Heart left ventricle (tissue), 16 donors: ENCODE data around the gene LAMP1. TPM values are rescaled to one million over a fixed set of nuclear protein-coding genes. Genes with fewer than 3 reads are reported as not detected.

Experiments
- ATAC-seq, 4 donors: fragments of 200-7000 bp; cut with Tn5 transposase; one replicate each; pipeline ENCODE4 v1.9.1; 2020 to 2022; ENCODE audit warnings: moderate library complexity in 4 of 4, mild to moderate bottlenecking in 3 of 4, moderate number of reproducible peaks in 1 of 4
- DNase-seq, 5 donors: peaks; one replicate each; pipeline ENCODE4 v3.0.0-alpha.2; 2020
- H3K27ac ChIP-seq, 12 donors: fragments of 200-600 bp; sonication (generic) in 4 of 12; one replicate each; pipeline versions ENCODE4 v1.5.0 to v1.8.0; 2016 to 2022; ENCODE audit warnings: mild to moderate bottlenecking in 2 of 12
- H3K27me3 ChIP-seq, 9 donors: fragments of 200-600 bp; sonication (generic) in 2 of 9; one replicate each; pipeline versions ENCODE4 v1.5.1 to v1.8.0; 2016 to 2022; ENCODE audit warnings: mild to moderate bottlenecking in 3 of 9
- H3K36me3 ChIP-seq, 9 donors: fragments of 200-600 bp; sonication (generic) in 2 of 9; one replicate each; pipeline versions ENCODE4 v1.5.0 to v1.8.0; 2018 to 2022; ENCODE audit warnings: mild to moderate bottlenecking in 2 of 9
- H3K4me1 ChIP-seq, 12 donors: fragments of 200-600 bp; sonication (generic) in 4 of 12; one replicate each; pipeline versions ENCODE4 v1.5.0 to v1.8.0; 2016 to 2022; ENCODE audit warnings: mild to moderate bottlenecking in 3 of 12
- H3K4me3 ChIP-seq, 12 donors: fragments of 200-600 bp; sonication (generic) in 4 of 12; one replicate each; pipeline versions ENCODE4 v1.5.0 to v1.8.0; 2017 to 2022; ENCODE audit warnings: mild to moderate bottlenecking in 9 of 12, moderate library complexity in 4 of 12
- H3K9me3 ChIP-seq, 12 donors: fragments of 200-600 bp; sonication (generic) in 4 of 12; one replicate each; pipeline versions ENCODE4 v1.5.0 to v1.8.0; 2016 to 2022; ENCODE audit warnings: mild to moderate bottlenecking in 1 of 12
- POLR2A ChIP-seq, 2 donors: fragments of 450-650 bp; IDR thresholded peaks; one replicate each; pipeline ENCODE4 v1.6.1; 2017; ENCODE audit warnings: antibody characterized with exemption in 2 of 2, mild to moderate bottlenecking in 2 of 2, moderate library complexity in 2 of 2
- WGBS, 4 donors: extraction: QIAGEN DNeasy Blood & Tissue Kit in 2 of 4; methylation state at CpG; one replicate each; pipeline versions ENCODE4 v1.1.5 to v1.1.7; 2013 to 2018; 5-methylcytosine and 5-hydroxymethylcytosine counted together
- intact Hi-C, 10 donors: fragments of 100-400 bp; cut with DNase I; formaldehyde crosslinking; loops; one replicate each; pipeline versions ENCODE4 v1.11.1 to v1.14.2; 2022
- polyA plus RNA-seq, 2 donors: library from polyadenylated mRNA; stranded (reverse); fragments of 200-250 nt; gene quantifications; one replicate each; pipeline ENCODE4 v1.2.3, GENCODE V29; 2013
- total RNA-seq, 9 donors: library from RNA; depleted of rRNA in 2 of 9; stranded (reverse); fragments of >200 nt in 2 of 9; fragmentation: NEBNext Ultra II Directional in 3 of 9; extraction: Animal tissue kit (Norgen Biotek cat#: 25700) in 3 of 9; gene quantifications; one replicate each; pipeline versions ENCODE4 v1.1.0 to v1.2.4, GENCODE V29; 2016 to 2023
- TF ChIP-seq, protein P1 (sequence below), 12 donors: fragments of 200-600 bp; sonication (generic) in 4 of 12; IDR thresholded peaks; one replicate each; pipeline versions ENCODE4 v1.5.0 to v1.8.0; 2018 to 2022; ENCODE audit warnings: antibody characterized with exemption in 12 of 12, mild to moderate bottlenecking in 5 of 12
- donor health status: ischemic (EF 13 %, LVEDD 7.1; RV severe dilation, severe dysfunction).
- donor health status: healthy with polysubstance abuse.
- donor health status: DM: no; HTN: yes; CAD: no.
- donor health status: DM: no; HTN: no; CAD: no.
- donor health status: ischemic (EF 25% LVEDD 6.9; RV normal size, moderate dysfunction).
- donor health status: ischemic (EF 25% LVEDD 5.7; RV mildly dilated, moderate dysfunction).
- donor health status: healthy.
- donor health status: DM: yes; HTN: yes; CAD: no.
- donor health status: ischemic (EF 35%, LVEDD 5.7; RV mildly dilated, moderate dysfunction).
- donor health status: nonischemic (EF 11% LVEDD 7.7; RV severe dilation, severe dysfunction).
- donor health status: DM: yes; HTN: yes; CAD: no.
- donor health status: PGD.
- donor health status: ischemic (EF 29% LVEDD 5.4; RV normal size, mild dysfunction).
- donor health status: nonischemic (EF 23%, LVEDD 6.1; RV moderate dilation, normal function).

The LAMP1 gene
- total and polyA plus RNA-seq, 11 donors = 41.4 to 214 (median 97.6) TPM

DNA sequence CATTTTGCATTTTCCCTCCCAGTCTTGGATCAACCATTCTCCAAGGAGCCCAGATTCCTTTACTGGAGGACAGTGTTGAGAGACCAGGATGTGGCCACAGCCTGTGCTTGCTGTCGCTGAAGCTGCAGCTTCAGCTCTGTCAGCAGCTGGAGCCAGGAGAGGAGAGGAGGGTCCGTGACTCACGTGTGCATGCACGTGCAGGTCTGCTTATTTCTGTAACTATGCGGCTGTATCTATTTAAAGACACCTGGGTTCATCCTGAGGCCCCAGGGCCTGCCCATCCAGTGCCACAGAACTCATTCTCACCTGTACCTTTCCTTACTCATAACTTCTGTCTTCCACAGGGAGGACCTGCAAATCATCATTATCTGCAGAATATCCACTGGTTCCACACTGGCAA, 8.2 kb upstream of the LAMP1 start:
- 46 to 58% (median 49%) methylated on average over 5 of the region's 5 CpGs for WGBS, 4 donors
- peaks cover 0 to 24% (median 10%) of the 10 kb centered on the region in 9 donors for H3K27me3 ChIP-seq
- H3K36me3 ChIP-seq = no peaks in the 10 kb centered on the region
- peaks cover 0 to 18% (median 0%) of the 10 kb centered on the region in 12 donors for H3K4me1 ChIP-seq
- ATAC-seq (no peak), DNase-seq (no peak)
- no peak overlapping the region for H3K27ac ChIP-seq
- H3K4me3 ChIP-seq = no peak overlapping the region
- H3K9me3 ChIP-seq = no peaks in the 10 kb centered on the region
- TF ChIP-seq POLR2A (IDR thresholded peaks at IDR 0.05) = no peak
- TF ChIP-seq, protein P1, sequence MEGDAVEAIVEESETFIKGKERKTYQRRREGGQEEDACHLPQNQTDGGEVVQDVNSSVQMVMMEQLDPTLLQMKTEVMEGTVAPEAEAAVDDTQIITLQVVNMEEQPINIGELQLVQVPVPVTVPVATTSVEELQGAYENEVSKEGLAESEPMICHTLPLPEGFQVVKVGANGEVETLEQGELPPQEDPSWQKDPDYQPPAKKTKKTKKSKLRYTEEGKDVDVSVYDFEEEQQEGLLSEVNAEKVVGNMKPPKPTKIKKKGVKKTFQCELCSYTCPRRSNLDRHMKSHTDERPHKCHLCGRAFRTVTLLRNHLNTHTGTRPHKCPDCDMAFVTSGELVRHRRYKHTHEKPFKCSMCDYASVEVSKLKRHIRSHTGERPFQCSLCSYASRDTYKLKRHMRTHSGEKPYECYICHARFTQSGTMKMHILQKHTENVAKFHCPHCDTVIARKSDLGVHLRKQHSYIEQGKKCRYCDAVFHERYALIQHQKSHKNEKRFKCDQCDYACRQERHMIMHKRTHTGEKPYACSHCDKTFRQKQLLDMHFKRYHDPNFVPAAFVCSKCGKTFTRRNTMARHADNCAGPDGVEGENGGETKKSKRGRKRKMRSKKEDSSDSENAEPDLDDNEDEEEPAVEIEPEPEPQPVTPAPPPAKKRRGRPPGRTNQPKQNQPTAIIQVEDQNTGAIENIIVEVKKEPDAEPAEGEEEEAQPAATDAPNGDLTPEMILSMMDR (IDR thresholded peaks at IDR 0.05) = no peak
- intact Hi-C loops = no loop called here

GRCh38 chr13:113291129-113291528, 5.9 kb upstream of the LAMP1 start:
- Histone ChIP-seq H3K36me3 (no peaks in the 10 kb centered on the region), H3K27ac (no peak overlapping the region), H3K4me3 (no peak overlapping the region), H3K4me1 (peaks cover 0 to 18% (median 4%) of the 10 kb centered on the region in 12 donors), H3K9me3 (no peaks in the 10 kb centered on the region), H3K27me3 (peaks cover 0 to 24% (median 10%) of the 10 kb centered on the region in 9 donors)
- intact Hi-C loops = loop anchor here in 1 of 10 donors (10.0 kb wide), 1 partner anchor 104 kb away; no protein-coding TSS in a partner anchor
- WGBS, 4 donors = 58 to 71% (median 64%) methylated on average over 2 of the region's 2 CpGs
- DNase-seq (no peak), ATAC-seq (no peak)
- TF ChIP-seq, protein P1 (IDR thresholded peaks at IDR 0.05) = no peak
- no peak for TF ChIP-seq POLR2A (IDR thresholded peaks at IDR 0.05)

DNA sequence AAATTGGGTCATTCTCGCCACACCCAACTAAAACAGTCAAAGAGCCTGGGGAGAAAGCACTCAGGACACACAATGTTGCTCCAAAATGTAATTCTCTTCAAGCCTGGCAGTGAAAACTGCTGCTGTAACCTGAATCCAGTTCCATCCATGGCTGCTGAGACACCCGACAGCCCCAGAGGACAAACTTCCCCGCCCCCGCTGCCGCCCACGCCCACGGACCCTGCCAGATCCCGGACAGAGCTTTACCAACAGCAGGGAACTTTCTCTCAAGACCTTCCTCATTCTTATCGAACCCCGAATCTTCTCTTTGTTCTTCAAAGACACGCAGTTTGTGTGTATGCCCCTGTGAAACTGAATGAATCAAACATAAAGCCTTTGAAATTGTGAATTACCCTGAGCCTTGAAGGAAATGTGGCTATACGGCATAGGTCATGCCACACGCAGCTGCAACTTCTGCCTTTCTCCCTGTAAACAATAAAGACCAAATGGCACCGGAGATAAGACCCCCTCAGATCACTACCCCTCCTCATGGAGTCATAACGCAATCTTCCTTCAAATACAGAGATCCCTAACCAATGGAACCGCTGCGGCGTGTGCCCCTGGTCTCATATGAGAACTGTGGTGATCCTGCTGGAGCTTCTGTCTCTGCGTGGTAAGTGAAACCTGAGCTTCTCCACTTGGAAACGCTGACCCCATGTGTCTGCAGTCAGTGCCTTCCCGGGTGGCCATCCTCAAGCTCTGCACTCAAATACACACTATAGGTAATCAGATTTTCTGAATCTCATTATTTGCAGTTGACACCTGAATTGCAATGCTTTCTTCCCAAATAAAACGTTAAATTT, 4.8 kb upstream of the LAMP1 start:
- no peak for ATAC-seq
- 12 to 18% (median 16%) methylated on average over 21 to 22 of the region's 22 CpGs for WGBS, 4 donors
- Histone ChIP-seq H3K27me3 (peaks cover 0 to 18% (median 10%) of the 10 kb centered on the region in 9 donors), H3K9me3 (no peaks in the 10 kb centered on the region), H3K27ac (no peak overlapping the region), H3K4me3 (peak overlapping the region in 9 of 12 donors; percentile 3 to 45 (median 28)), H3K4me1 (peaks cover 0 to 23% (median 7%) of the 10 kb centered on the region in 12 donors), H3K36me3 (no peaks in the 10 kb centered on the region)
- peak in 2 of 5 donors; percentile 34 to 37 for DNase-seq
- intact Hi-C loops = loop anchor here in 1 of 10 donors (10.0 kb wide), 1 partner anchor 103 kb away; no protein-coding TSS in a partner anchor
- TF ChIP-seq, protein P1 (IDR thresholded peaks at IDR 0.05) = no peak
- TF ChIP-seq POLR2A (IDR thresholded peaks at IDR 0.05) = no peak

- peaks cover 0 to 34% (median 18%) of the 10 kb centered on the region in 12 donors for H3K4me1 ChIP-seq
- no peak overlapping the region for H3K4me3 ChIP-seq
- ATAC-seq (no peak), DNase-seq (no peak)
- peaks cover 0 to 1% (median 0%) of the 10 kb centered on the region in 9 donors for H3K36me3 ChIP-seq
- intact Hi-C loops = loop anchor here in 1 of 10 donors (10.0 kb wide), 1 partner anchor 101 kb away; no protein-coding TSS in a partner anchor
- H3K27me3 ChIP-seq = peaks cover 0 to 14% (median 8%) of the 10 kb centered on the region in 9 donors
- 80 to 82% (median 81%) methylated on average over 9 of the region's 9 CpGs for WGBS, 4 donors
- no peak overlapping the region for H3K27ac ChIP-seq
- TF ChIP-seq, protein P1 (IDR thresholded peaks at IDR 0.05) = no peak
- H3K9me3 ChIP-seq = no peaks in the 10 kb centered on the region
Observed at GRCh38 chr13:113293686-113294085, 3.4 kb upstream of the LAMP1 start.
